D341Med (cell line): ENCODE data around the gene PYGL.
"Not testable (repeated sequence)": the region's sequence is repeated elsewhere in the genome, so short reads cannot be mapped to it uniquely, and the experiment has no call there.

Experiments
- DNase-seq: peaks from one replicate; pipeline ENCODE4 v3.0.0; 2012; ENCODE audit warnings: low spot score

The PYGL gene

DNA sequence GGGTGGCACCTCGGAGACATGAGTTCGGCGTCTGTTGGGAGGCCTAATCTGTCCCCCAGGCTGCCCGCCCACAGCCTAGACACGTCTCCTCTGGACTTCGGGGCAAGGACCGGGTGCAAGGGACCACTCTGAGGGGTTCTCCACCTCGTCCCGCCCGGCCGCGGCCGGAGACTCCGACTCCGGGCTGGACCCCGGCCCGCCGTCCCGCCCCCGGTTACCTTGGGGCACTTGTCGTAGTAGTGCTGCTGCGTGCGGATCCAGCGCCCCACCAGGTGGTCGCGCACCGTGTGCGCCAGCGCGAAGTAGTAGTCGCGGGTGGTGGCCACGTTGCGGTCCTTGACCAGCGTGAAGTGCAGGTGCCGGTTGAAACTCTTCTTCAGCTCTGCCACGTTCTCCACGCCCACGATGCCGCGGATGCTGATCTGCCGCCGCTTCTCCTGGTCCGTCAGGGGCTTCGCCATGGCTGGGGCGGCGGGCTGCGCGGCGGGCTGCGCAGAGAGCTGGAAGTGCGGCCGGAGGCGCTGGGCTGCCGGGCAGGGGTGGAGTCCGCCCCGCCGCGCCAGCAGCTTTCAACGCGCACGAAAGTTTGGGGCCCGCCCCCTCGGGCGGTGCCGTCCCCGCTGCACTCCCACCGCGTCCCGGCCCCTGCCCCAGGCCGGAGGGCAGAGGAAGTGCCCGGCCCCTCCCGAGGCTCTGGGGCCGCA lies at the start of gene PYGL:
Gene PYGL (minus strand): TSS at position 541 of the 704 bp plus-strand sequence. CDS start 80 bp downstream, at position 461.
- peak; percentile 79 for DNase-seq

DNA sequence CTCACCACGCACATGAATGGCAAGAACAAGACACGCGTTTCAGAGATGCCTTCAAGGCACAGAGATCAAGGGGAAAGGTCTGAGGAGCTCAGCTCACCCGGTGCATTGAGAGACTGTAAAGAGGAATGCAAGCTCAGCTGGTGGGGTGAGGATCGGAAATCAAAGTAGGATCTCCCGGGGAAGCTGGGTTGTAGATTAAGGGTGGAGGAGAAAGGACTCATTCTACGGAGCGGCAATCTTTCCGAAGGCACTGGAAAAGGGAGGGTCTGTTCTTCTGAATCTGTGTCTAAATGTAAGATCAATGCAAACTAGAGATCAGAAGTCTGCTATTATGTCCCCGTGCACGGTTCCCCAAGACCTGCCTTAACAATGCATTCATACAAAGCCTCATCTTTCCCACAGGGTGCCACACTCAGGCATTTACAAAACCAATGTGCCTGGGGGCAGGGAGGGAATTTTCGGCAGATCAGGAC lies 41.6 kb upstream of the PYGL start:
- DNase-seq = no peak

DNA sequence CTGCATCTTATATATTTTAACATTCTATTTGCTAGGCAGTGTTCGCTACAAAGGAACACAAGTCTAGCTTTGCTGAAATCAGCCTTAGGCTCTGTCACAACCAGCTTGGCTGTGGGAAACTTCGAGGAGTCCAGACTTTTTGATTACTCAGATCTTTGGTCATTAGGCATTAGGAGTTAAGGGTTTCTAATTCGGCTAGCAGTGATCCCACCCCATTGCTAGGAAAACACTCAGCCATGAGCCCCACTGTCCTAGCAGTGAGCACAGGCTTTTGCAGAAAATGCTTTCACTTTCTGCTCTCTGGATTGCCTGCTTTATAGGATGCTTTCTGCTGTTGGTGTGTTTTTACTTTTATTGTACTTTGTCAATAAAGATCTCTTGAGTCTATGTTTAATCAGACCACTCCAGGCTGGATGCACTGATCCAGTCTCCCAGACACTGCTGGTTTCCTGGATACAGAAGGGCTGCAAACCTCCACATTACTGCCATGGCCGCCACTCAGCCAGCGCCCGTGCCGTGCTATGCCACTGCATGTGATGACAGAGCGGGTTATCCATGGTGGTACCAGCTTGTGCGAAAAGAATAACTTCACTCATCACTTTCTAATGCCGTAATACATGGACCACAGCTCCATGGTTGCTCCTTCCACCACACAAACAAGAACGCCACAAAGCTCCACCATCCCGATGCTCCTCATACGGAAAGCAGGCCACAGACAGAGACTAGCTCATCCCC lies 41.0 kb upstream of the PYGL start:
- no peak for DNase-seq

DNA sequence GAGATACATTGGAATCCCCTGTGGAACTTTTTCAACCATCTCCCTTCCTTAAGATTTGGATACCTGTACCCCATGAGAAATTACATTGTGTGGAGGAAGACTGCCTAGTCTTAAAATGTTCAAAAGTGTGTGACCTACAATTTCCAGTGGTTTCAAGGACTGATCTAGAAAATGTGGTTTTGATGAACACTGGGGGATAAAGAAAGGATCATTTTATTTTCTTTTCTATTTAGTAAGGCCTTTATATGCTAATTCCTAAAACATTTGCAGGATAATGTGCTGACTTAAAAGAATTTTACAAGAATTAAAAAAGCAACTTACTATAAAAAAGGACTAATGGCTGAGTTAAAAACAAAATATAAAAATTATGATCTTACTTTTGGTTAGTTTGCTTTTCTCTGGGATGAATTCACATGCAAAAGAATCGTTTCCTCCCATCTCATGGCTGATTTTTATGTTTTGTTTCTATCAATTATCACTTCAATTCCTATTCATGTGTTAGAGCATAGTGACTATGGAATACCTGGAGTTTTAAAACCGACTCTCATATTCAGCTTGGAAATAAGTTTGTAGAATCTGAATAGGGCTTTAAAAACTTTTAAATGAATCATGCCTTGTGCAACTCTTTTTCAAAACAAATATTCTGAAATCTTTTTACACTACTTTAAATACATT lies 39.9 kb upstream of the PYGL start:
- no peak for DNase-seq

DNA sequence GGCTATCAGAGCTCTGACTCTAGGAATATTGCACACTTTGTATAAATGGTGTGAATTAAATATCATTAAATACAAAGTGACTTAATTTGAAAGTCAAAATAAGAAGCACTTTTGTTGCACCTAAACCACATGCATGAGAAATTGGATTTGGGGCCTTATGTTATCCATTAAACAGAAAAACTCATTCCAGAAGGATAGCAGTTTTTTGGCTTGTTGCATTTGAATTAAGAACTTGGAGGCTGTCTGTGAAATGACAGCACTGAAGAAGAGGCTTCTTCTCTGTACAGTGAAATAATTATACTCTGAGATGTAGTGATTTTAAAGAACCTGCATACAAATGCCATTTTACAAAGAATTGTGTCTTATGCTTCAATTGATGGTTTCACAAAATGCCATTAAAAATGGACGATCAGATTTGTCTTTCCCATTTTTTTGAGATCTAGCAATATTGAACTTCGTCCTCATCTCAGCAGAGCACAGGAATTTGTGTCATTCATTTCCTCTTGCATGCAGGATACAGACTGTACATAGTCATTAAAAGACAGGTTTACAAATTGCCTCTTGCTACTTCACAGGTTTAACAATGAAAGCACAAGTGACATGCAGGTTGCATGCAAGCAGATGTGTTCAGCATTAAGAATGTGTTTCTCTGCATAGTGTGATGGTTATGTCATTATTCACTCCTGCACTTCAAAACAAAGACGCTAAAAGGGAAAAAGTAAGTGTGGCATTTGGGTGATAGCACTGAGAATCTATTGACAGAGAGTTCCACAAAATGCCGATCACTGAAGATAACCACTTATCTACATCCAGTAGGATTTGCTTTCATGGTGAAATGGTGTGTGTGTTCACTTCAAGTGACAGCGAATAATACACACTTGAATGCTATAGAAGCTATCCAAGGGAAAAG lies 35.9 kb upstream of the PYGL start:
- no peak for DNase-seq

DNA sequence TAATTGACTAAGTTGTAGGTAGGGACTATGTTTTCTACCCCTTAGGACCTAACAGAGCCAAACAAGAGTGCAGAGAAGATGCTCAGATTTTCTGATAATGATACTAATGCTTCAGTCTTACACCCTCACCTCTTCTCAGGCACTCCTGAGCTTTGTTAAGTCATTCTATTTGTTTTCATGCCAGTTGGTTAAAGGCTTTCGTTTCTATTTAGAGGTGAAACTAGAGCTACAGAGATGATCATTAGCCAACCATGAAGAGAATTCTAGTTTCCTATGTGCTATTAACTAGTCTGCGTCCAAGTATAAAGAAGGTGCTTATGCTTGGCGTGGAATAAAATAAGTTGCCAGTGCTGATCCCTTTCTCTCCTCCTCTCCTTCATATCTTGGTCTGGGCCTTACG lies 34.6 kb upstream of the PYGL start:
- no peak for DNase-seq

DNA sequence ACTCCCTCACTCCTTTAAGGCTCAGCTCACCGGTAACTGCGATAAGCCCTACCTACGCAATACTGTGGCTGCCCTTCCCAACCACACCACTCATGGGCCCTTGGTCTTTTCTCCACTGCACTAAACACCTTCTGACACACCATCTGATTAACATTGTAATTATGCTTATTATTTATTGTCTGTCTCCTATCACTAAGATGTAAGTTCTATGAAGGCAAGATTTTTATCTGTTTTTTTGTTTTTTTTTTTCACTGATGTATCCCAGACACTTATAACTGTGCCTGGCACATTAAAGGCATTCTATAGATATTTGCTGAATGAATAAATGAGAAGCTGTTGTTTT lies 34.2 kb upstream of the PYGL start:
- DNase-seq = no peak

DNA sequence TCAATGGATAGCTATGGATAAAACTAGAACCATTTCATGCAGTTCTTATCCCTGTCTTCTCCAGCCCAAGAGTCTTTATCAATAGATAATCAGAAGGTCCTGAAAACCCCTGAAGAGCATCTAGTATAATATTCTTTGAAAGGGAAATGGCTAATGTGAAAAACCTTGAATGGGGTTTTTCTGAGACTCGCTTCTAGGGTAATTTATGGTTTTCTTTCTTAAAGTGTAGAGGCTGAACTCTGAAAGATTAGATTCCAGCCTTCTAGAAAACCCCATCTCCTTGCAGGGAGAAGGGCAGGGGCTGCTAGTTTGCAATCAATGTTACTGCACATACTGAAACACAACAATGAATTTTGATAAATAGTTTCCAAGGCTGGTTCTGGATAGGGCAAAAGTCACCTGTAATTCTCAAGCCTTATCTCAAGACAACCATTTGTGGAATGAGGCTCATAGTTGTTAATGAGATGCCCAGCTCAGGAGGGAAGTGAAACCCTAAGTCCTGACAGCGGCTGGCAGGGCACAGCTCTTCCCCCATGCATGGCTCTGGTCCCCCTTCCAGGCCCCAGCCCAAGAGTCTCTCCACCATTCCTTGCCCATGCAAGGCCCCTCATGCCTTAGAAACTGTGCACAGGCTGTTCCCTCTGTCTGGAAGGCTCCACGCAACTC lies 33.7 kb upstream of the PYGL start:
- DNase-seq = no peak

DNA sequence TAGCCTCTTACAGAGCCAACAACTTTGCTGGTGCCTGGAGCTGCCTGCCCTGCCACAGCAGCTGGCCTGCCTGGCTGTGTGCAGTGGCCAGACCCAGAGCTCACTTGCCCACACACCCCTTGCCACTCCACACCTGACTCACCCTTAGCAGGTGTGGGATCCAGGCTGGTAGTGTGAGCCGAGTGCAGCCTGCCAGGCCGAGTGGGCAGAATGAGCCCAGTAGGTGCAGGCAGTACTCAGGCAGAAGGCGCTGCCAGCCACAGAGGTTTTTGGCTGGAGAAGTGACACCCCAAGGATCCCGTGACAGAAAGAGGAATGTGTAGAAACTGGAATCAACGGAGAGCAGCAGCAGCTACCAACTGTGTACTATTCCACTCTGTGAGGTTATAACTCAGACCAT lies 29.8 kb upstream of the PYGL start:
- no peak for DNase-seq

DNA sequence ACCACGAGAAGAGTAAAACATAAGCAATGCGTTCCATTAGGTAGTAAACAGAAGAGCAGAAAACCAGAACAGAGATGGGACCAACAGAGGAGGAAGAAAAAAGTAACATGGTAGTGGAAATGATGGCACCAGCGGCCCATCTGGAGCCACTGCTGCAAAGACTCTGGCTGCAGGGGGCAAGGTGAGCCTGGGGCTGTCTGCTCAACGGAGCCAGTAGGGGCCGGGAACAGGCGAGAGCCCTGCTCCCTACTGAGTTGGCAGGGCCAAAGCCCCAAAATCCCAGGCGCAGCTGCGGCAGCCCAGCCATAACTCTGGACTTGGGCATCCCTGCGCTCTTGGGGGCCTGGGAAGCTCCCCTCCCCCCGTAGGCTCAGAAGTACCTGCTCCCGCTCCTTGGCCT lies 28.5 kb upstream of the PYGL start:
- no peak for DNase-seq

DNA sequence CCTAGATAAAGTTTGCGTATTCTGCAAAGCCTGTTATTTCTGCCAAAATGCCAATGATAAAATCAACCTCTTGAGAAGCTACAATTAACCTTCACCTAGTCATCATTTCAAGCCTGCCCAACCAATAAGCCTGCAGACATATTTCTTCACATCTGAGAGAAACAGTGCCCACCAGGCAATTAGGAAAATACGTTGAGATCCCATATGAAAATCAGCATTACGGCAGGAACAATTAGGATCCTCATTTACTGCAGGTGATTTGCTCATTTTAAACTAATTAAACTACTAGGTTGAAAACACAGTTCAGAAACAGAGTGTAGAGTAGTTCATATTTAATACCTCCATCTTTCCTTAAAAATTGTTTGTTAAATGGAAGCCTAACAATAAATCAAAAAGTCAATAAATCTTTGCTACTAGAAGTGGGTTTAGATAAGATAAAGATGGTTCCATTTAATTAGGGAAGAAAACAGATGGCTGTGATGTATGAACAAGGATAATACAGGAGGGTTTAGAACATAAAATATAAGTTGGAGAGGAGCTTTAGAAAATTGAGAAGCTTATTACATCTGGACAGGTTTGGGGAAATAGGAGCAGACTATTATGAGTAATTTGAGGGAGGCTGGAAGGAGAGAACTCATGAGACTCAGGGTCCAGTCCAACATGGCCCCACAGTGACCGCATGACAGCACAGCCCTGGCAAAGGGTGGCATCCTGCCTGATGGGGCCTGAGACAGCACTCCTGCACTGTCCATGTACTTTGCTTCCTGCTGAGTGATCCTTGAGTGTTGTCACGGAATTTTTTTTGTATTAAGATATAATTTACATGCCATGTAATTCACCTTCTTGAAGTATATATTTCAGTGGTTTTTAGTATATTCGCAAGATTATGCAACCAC lies 26.9 kb upstream of the PYGL start:
- peak; percentile 53 for DNase-seq

DNA sequence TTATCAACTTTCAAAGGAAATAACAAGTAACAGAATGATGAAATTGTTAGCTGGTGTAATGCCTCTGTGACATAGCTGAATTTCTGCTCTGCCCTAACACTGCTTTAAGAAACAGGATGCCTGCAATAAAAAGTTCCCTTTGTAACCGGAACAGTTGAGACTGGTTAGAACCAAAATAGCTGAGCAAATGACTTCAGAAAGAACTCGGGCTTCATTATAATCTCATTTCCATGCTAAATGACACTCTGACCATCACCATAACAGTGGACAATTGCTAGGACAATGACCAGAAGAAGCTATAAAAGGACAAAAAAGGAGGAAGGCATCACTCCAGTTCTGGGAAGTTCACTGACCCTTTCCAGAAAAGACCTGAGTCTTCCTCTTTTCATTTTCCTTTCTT lies 23.5 kb upstream of the PYGL start:
- no peak for DNase-seq

DNA sequence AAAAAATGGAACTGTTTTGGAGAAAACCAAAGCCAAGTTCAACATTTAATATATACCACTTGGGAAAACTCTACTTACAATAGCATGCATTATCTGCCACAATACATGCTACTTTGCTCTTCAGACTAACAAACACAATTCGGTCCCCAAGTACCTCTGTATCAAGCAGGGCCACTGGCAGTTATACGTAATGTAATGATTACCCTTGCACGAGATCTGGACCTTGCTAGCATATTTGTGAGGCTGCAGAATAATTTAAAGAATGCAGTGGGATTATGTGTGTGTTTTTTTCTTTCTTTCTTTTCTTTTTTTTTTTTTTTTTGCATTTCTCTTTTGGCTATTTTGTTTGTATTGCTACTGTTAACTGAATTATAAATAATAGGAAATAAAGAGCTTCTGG lies 22.8 kb upstream of the PYGL start:
- no peak for DNase-seq

DNA sequence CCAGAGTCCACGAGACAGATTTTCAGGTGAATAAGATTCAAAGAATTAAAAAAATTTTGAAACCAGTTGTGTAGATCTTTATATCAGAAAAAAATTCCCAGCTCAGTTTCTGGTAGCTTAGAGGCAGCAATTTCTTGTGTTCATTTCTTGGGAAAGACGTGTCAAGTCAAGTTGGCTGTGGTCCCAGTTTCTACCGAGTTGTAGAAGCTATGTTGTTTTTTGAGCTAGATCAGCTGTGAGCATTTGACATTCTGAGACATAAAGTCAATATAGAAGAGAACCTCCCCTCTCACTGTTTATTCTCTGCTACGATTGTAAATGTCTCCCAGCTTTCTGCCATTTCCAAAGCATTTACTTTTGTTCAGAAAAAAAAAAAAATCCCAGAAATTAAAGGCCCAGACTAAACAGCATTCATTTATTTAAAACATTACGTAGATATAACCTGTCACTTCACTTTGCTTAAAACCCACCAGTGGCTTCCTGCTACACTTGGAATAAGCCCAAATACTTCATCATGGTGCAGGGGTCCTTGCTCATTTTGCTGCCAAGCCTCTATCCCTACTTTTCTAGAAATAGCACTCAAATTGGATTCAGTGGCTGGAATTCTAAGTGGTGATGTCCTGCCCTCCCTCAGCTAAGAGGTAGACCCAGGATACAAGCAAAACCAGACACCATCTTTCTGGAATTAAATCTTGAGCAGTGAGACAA lies 20.6 kb upstream of the PYGL start:
- DNase-seq = no peak

DNA sequence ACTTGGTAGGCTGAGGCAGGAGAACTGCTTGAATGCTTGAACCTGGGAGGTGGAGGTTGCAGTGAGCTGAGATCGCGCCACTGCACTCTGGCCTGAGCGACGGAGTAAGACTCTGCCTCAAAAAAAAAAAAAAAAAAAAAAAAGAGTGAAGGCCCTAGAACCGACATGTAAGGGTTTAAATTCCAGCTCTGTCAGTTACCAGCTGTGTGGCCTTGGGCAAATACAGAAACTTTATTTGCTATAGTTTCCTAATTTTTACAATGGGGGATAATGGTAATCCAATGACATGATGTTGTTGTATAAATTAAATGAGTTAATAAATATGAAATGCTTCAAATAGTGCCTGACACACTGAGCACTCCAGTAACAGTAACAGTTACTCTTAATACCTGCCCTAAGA lies 19.6 kb upstream of the PYGL start:
- no peak for DNase-seq

DNA sequence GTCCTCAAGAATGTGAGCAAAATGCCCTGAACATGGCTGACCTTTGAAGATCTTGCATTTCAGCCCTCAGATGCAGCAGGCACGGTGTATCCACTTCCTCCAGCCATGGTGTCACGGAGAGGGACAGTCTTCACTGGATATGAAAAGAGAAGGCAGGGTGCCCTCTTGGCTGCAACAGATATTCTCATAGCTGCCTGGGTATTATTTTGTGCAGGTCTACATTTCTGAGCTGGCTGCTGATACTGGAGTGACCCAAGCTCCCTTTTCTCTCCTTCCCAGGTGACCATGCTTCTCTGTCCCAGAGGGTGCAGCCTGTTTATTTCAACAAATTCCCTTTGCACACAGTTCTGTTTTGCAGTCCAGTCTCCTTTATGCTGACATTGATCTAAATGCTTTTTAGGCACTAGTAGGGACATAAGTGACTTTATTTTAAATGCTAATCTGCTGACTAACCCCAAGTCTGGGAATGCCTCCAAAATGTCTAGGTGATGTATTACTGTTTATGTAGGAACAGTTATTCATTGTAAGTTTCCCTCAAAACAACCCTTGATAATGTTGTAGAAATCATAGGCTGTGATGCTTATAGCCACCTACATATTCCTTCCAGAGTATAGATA lies 17.4 kb upstream of the PYGL start:
- DNase-seq = no peak

DNA sequence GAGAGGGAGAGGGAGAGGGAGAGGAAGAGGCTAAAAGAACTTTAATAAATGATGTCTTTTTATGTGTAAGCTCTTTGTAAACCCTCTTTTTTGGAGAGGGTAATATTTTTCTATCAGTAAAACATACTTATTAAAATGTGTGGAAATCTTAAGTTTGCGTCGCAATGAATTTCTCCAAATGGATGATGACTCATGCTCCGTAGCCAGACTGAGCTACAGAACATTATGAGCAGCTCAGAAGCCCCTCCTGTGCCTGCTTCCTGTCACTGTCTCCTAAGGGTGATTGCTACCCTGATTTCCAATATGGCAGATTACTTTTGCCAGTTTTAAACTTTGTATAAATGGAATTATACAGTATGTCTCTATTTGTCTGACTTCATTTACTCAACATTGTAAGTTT lies 13.0 kb upstream of the PYGL start:
- no peak for DNase-seq

DNA sequence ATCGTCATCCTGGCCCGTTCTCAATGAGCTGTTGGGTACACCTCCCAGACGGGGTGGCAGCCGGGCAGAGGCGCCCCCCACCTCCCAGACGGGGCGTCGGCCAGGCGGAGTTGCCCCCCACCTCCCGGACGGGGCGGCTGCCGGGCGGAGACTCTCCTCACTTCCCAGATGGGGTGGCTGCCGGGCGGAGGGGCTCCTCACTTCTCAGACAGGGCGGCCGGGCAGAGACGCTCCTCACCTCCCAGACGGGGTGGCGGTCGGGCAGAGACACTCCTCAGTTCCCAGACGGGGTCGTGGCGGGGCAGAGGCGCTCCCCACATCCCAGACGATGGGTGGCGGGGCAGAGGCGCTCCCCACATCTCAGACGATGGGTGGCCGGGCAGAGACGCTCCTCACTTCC lies 12.1 kb upstream of the PYGL start:
- DNase-seq = not testable (repeated sequence)

DNA sequence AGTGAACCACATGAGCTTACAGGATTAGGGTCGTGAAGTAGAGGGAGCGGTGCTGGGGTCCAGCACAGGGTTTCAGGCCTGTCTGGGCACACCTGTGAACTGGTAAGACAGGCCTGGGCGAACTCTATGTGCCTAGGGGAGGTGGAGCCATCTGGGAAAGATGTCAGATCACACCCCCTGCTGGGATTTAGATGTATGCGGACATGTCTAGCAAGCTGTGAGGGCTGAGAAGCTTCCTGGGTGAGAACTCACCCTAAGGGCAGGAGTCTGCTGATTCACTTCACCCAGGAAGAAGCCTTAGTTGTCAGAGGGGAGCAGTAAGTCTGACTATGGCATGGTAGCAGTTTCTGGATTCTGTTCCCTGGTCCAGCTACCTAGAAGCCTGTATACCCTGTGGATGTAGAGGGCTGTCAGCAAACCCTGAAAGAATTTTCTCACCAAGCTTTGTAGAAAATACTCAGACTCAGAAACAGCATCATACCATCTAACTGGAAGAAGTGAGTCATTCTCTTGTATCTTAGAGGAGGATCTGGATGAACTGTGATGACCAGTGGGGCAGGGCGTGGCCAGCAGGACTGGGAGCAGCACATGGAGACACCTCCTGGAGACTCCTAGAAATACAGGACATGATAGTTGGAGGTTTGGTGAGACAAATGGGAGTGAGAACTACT lies 11.2 kb upstream of the PYGL start:
- DNase-seq = peak; percentile 54
